H1 (cell line): ENCODE data around the gene CACNA1B. TPM values are rescaled to one million over a fixed set of nuclear protein-coding genes. Genes with fewer than 3 reads are reported as not detected.

ENCODE experiments used
- CTCF ChIA-PET: fragments of 300-600 bp; sonication (Branson Sonifier 250); formaldehyde crosslinking; loops from one replicate; lab custom pipeline; 2021; ENCODE audit not compliant: partially characterized antibody; lab: Charles Lee
- POLR2A ChIA-PET: fragments of 300-600 bp; sonication (Branson Sonifier 250); formaldehyde crosslinking; loops from one replicate; lab custom pipeline; 2021; ENCODE audit warnings: inconsistent platforms; ENCODE audit not compliant: partially characterized antibody; lab: Charles Lee
- DNase-seq, 2 experiments: peaks; one replicate each; pipeline versions ENCODE4 v3.0.0 to v3.0.0-alpha.2; 2010 to 2022; ENCODE audit warnings: low spot score in 2 of 2, low read depth in 1 of 2, mixed read lengths in 1 of 2
- FAIRE-seq: peaks from 2 replicates; lab custom pipeline; 2011; peaks lifted over from hg19 to GRCh38; lab: Jason Lieb, UNC
- H2AFZ ChIP-seq: 2 replicates; pipeline ENCODE4 v1.8.1; 2012; ENCODE audit warnings: low read length, inconsistent platforms
- H2AK5ac ChIP-seq: 2 replicates; pipeline ENCODE4 v1.6.1; 2013; ENCODE audit warnings: low read depth, low read length
- H2BK120ac ChIP-seq: replicated peaks from 2 replicates; pipeline ENCODE3; 2013; ENCODE audit warnings: low read depth, low read length, inconsistent platforms
- H2BK12ac ChIP-seq: 2 replicates; pipeline ENCODE4 v1.6.1; 2013; ENCODE audit warnings: low read depth, low read length
- H2BK15ac ChIP-seq: 2 replicates; pipeline ENCODE4 v1.6.1; 2013; ENCODE audit warnings: low read length
- H2BK20ac ChIP-seq: 2 replicates; pipeline ENCODE4 v1.6.1; 2013; ENCODE audit warnings: low read length
- H2BK5ac ChIP-seq: 2 replicates; pipeline ENCODE4 v1.6.1; 2013; ENCODE audit warnings: low read depth, low read length
- H3K14ac ChIP-seq: 2 replicates; pipeline ENCODE4 v1.6.1; 2013; ENCODE audit warnings: inconsistent platforms; ENCODE audit not compliant: insufficient read length
- H3K18ac ChIP-seq: 2 replicates; pipeline ENCODE4 v1.6.1; 2013; ENCODE audit warnings: low read length; ENCODE audit errors: extremely low read depth
- H3K23ac ChIP-seq: 2 replicates; pipeline ENCODE4 v1.6.1; 2013; ENCODE audit warnings: inconsistent platforms; ENCODE audit not compliant: insufficient read length
- H3K23me2 ChIP-seq: 2 replicates; pipeline ENCODE4 v1.6.1; 2013; ENCODE audit warnings: low read depth, low read length
- H3K27ac ChIP-seq: 2 replicates; pipeline ENCODE4 v1.6.1; 2011; ENCODE audit warnings: low read depth, low read length, inconsistent platforms
- H3K27me3 ChIP-seq, 4 experiments: replicated peaks in 1 of 4; 1 replicate in 1 of 4; 2 replicates in 3 of 4; pipeline versions ENCODE4 v1.6.1 to v1.8.1; 2011 to 2013; ENCODE audit warnings: low read length in 3 of 4, mild to moderate bottlenecking in 3 of 4, inconsistent platforms in 2 of 4, mixed read lengths in 2 of 4, moderate library complexity in 1 of 4; ENCODE audit not compliant: control insufficient read depth in 3 of 4, insufficient read depth in 3 of 4; ENCODE audit errors: extremely low read depth in 1 of 4
- H3K36me3 ChIP-seq, 4 experiments: 2 replicates each; pipeline versions ENCODE4 v1.6.1 to v1.8.1; 2011 to 2013; ENCODE audit warnings: mild to moderate bottlenecking in 4 of 4, low read length in 3 of 4, moderate library complexity in 2 of 4, control low read depth in 1 of 4, inconsistent platforms in 1 of 4; ENCODE audit not compliant: insufficient read depth in 4 of 4, control insufficient read depth in 2 of 4
- H3K4ac ChIP-seq: replicated peaks from 2 replicates; pipeline ENCODE3; 2013; ENCODE audit warnings: low read length, low read depth, mixed read lengths, inconsistent platforms; ENCODE audit not compliant: insufficient read length
- H3K4me1 ChIP-seq, 4 experiments: replicated peaks in 1 of 4; 1 replicate in 1 of 4; 2 replicates in 3 of 4; pipeline versions ENCODE4 v1.6.1 to v1.8.1; 2011 to 2013; ENCODE audit warnings: low read length in 3 of 4, inconsistent platforms in 2 of 4, mixed read lengths in 1 of 4; ENCODE audit not compliant: insufficient read depth in 4 of 4, control insufficient read depth in 3 of 4
- H3K4me2 ChIP-seq, 2 experiments: 2 replicates each; pipeline versions ENCODE4 v1.6.1 to v1.8.1; 2011 to 2013; ENCODE audit warnings: low read depth in 2 of 2, low read length in 2 of 2, control low read depth in 1 of 2, inconsistent platforms in 1 of 2, mild to moderate bottlenecking in 1 of 2; ENCODE audit not compliant: insufficient read depth in 1 of 2
- H3K4me3 ChIP-seq, 4 experiments: fragments of 200-600, 300-600 bp in 1 of 4; sonication (generic), shearing (Covaris generic), sonication (Bioruptor Twin) in 1 of 4; 2 replicates each; pipeline versions ENCODE4 v1.5.1 to v1.8.1; 2011 to 2016; ENCODE audit warnings: low read length in 4 of 4, low read depth in 3 of 4, control low read depth in 2 of 4, inconsistent platforms in 2 of 4, mild to moderate bottlenecking in 2 of 4, mixed read lengths in 1 of 4, moderate library complexity in 1 of 4; ENCODE audit not compliant: insufficient read depth in 2 of 4; ENCODE audit errors: extremely low read depth in 1 of 4
- H3K56ac ChIP-seq: replicated peaks from 2 replicates; pipeline ENCODE3; 2013; ENCODE audit warnings: low read depth, mild to moderate bottlenecking, mixed read lengths, low read length, inconsistent platforms; ENCODE audit not compliant: insufficient read length
- H3K79me1 ChIP-seq: 2 replicates; pipeline ENCODE4 v1.6.1; 2013; ENCODE audit warnings: low read depth, low read length, control low read depth
- H3K79me2 ChIP-seq, 2 experiments: 2 replicates each; pipeline versions ENCODE4 v1.6.1 to v1.8.1; 2012 to 2013; ENCODE audit warnings: low read length in 2 of 2, mild to moderate bottlenecking in 2 of 2, inconsistent platforms in 1 of 2; ENCODE audit not compliant: insufficient read depth in 2 of 2, control insufficient read depth in 1 of 2
- H3K9ac ChIP-seq, 4 experiments: replicated peaks in 1 of 4; 1 replicate in 1 of 4; 2 replicates in 3 of 4; pipeline versions ENCODE4 v1.6.1 to v1.8.1; 2011 to 2013; ENCODE audit warnings: low read depth in 3 of 4, low read length in 3 of 4, control low read depth in 2 of 4, mild to moderate bottlenecking in 2 of 4, moderate library complexity in 2 of 4, inconsistent platforms in 1 of 4; ENCODE audit errors: extremely low read depth in 1 of 4
- H3K9me3 ChIP-seq, 2 experiments: 2 replicates each; pipeline versions ENCODE4 v1.6.1 to v1.8.1; 2012 to 2013; ENCODE audit warnings: mild to moderate bottlenecking in 2 of 2, moderate library complexity in 2 of 2, control low read depth in 1 of 2, inconsistent platforms in 1 of 2, low read depth in 1 of 2, low read length in 1 of 2, mixed read lengths in 1 of 2; ENCODE audit not compliant: insufficient read depth in 2 of 2
- H4K20me1 ChIP-seq, 2 experiments: replicated peaks in 1 of 2; 2 replicates each; pipeline versions ENCODE3 to v1.8.1; 2011 to 2013; ENCODE audit warnings: inconsistent platforms in 2 of 2, low read length in 2 of 2, mild to moderate bottlenecking in 1 of 2; ENCODE audit not compliant: insufficient read depth in 2 of 2, control insufficient read depth in 1 of 2
- H4K5ac ChIP-seq: 2 replicates; pipeline ENCODE4 v1.6.1; 2013; ENCODE audit warnings: low read length, low read depth, mixed read lengths, inconsistent platforms; ENCODE audit not compliant: insufficient read length
- H4K8ac ChIP-seq: 2 replicates; pipeline ENCODE4 v1.8.0; 2013; ENCODE audit warnings: mild to moderate bottlenecking, moderate library complexity, low read length, inconsistent platforms; ENCODE audit not compliant: insufficient read depth; ENCODE audit errors: extremely low read depth
- H4K91ac ChIP-seq: replicated peaks from 2 replicates; pipeline ENCODE3; 2013; ENCODE audit warnings: low read length, mixed read lengths, inconsistent platforms; ENCODE audit not compliant: insufficient read length
- TCF12 ChIP-seq: IDR thresholded peaks from 2 replicates; pipeline ENCODE4 v1.6.1; 2011; ENCODE audit warnings: low read depth, mild to moderate bottlenecking, low read length
- ZNF274 ChIP-seq: IDR thresholded peaks from 2 replicates; pipeline ENCODE4 v1.7.0; 2012; ENCODE audit warnings: low read length, borderline replicate concordance; ENCODE audit errors: extremely low read depth
- WGBS, 2 experiments: shearing (Covaris generic) in 1 of 2; methylation state at CpG; one replicate each; pipeline versions ENCODE4 v1.1.6 to v1.1.7; 2013 to 2015; ENCODE audit warnings: low lambda C conversion rate in 2 of 2, mixed read lengths in 2 of 2, inconsistent platforms in 1 of 2, low coverage in 1 of 2, missing lambda C conversion rate in 1 of 2; ENCODE audit not compliant: insufficient replicate concordance in 2 of 2, insufficient coverage in 1 of 2, insufficient read length in 1 of 2; ENCODE audit errors: extremely low coverage in 1 of 2, missing lambda C conversion rate in 1 of 2; 5-methylcytosine and 5-hydroxymethylcytosine counted together
- polyA plus RNA-seq, 7 experiments: library from polyadenylated mRNA; depleted of rRNA in 3 of 7; stranded (reverse) in 5 of 7; unstranded in 2 of 7; fragments of >200 nt in 5 of 7; fragments of 200-250 nt in 2 of 7; gene quantifications; 1 replicate in 5 of 7; 2 replicates in 1 of 7; 4 replicates in 1 of 7; pipeline versions ENCODE4 v1.2.1 to v1.2.3, GENCODE V29; 2011 to 2013; ENCODE audit warnings: missing spikeins in 2 of 7, mixed read lengths in 2 of 7
- total RNA-seq: library from RNA; stranded (reverse); fragmentation: NEBNext Ultra II Directional; extraction: Animal tissue kit (Norgen Biotek cat#: 25700); gene quantifications from 2 replicates; pipeline ENCODE4 v1.2.1, GENCODE V29; 2021

The CACNA1B gene
- total and polyA plus RNA-seq, 2 of the 8 experiments (the other 6 are each of a cell fraction or from before 2014, with no cell fraction given) = 1.5 to 5.7 TPM

- Histone ChIP-seq H3K23ac (no peak overlapping the region), H2AK5ac (no peak overlapping the region), H3K79me1 (no peaks in the 10 kb centered on the region), H3K14ac (no peak overlapping the region), H4K5ac (no peak overlapping the region), H3K9ac (no peak overlapping the region), H3K27me3 (no peaks in the 10 kb centered on the region), H3K9me3 (peaks cover 15 to 32% of the 10 kb centered on the region in 2 experiments), H3K4me2 (no peak overlapping the region), H3K36me3 (no peaks in the 10 kb centered on the region), H3K23me2 (no peaks in the 10 kb centered on the region), H4K91ac (no peak overlapping the region), H3K4me3 (no peak overlapping the region), H2BK5ac (no peak overlapping the region), H2BK12ac (no peak overlapping the region), H3K27ac (no peak overlapping the region), H2BK120ac (no peak overlapping the region), H2AFZ (no peak overlapping the region), H3K79me2 (no peaks in the 10 kb centered on the region), H3K18ac (no peak overlapping the region), H4K8ac (no peak overlapping the region), H3K56ac (no peak overlapping the region), H4K20me1 (no peaks in the 10 kb centered on the region), H2BK15ac (no peak overlapping the region), H3K4ac (no peak overlapping the region), H2BK20ac (no peak overlapping the region), H3K4me1 (peaks cover 0 to 2% (median 0%) of the 10 kb centered on the region in 4 experiments; a peak in 1 of 7 replicates)
- POLR2A ChIA-PET = no interaction called here
- FAIRE-seq (no peak), DNase-seq (no peak)
- CTCF ChIA-PET = no interaction called here
- TF ChIP-seq ZNF274 = no peak
- TF ChIP-seq TCF12 = no peak
- 76% methylated on average over 6 of the region's 6 CpGs; no CpG with 5 or more reads in 1 of the 2 experiments for WGBS, 2 experiments
Measured at GRCh38 chr9:137963525-137963924, 85.9 kb downstream of the CACNA1B start.
